ENCODE measurements around the gene ZNF541. TPM values are rescaled to one million over a fixed set of nuclear protein-coding genes. Genes with fewer than 3 reads are reported as not detected.
A peak's percentile ranks its signal among the peaks of the same experiment; 100 is the strongest.

Gene ZNF541
- total and polyA plus RNA-seq, 3 experiments from 2014 or later = 0.13 to 0.44 (median 0.18) TPM

- no peaks in the 10 kb centered on the region for H3K9me3 ChIP-seq (ENCODE audit: low read length)
- DNase-seq = no peak
- H3K27me3 Mint-ChIP-seq = no peaks in the 10 kb centered on the region
- peaks cover 47 to 64% (median 56%) of the 10 kb centered on the region in 3 donors for H3K4me1 Mint-ChIP-seq
- CTCF ChIA-PET = interaction anchor here (1.6 kb wide), 1 partner anchor 177 kb away, joined by 5 read pairs; no protein-coding TSS in a partner anchor
- no peak overlapping the region for H3K27ac ChIP-seq (ENCODE audit: low read depth, low read length)
- H3K9me3 Mint-ChIP-seq = no peaks in the 10 kb centered on the region
- peaks cover 22% of the 10 kb centered on the region for H3K4me1 ChIP-seq (ENCODE audit: insufficient read depth, low read length)
- peak overlapping the region; percentile 36 to 87 (median 48) for H3K27ac Mint-ChIP-seq
- peaks cover 0 to 42% (median 7%) of the 10 kb centered on the region in 3 donors for H3K36me3 Mint-ChIP-seq
- H3K27me3 ChIP-seq (ENCODE audit: insufficient read depth, low read length, poor library complexity, severe bottlenecking) = no peaks in the 10 kb centered on the region
- peak overlapping the region in 1 of 7 donors; percentile 24 for H3K4me3 Mint-ChIP-seq
- POLR2A ChIA-PET = interaction anchor here (0.6 kb wide), 2 partner anchors 150 to 1853 kb away, joined by 3 read pairs; no protein-coding TSS in a partner anchor
- no peak overlapping the region for H3K4me3 ChIP-seq (ENCODE audit: low read length)
- H3K36me3 ChIP-seq (ENCODE audit: insufficient read depth, low read length) = no peaks in the 10 kb centered on the region
Observed at GRCh38 chr19:47613165-47614020, 40.4 kb upstream of the ZNF541 start.

DNA sequence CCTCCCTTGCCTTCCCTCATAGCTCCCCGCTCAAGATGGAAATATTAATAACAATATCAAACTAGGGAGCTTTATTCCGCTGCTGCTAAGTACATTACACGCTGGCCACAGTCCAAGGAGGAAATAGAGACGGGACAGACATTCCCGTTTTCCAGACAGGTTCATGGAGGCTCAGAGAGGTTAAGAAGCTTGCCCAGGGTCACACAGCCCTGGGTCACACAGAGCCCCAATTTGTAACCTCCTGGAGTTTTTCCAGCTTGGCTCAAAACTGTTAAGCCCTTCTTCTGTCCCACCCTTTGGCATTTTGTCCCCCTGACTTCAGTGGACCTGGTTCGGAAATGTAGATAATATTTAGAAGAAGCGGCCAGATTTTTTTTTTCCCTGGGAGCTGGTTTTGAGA, 38.0 kb upstream of the ZNF541 start:
- Mint-ChIP-seq H3K36me3 (peaks cover 0 to 32% (median 7%) of the 10 kb centered on the region in 3 donors), H3K9me3 (no peaks in the 10 kb centered on the region), H3K27ac (peak overlapping the region; percentile 81 to 98 (median 87)), H3K27me3 (no peaks in the 10 kb centered on the region), H3K4me1 (peaks cover 39 to 60% (median 50%) of the 10 kb centered on the region in 3 donors), H3K4me3 (peak overlapping the region; percentile 80 to 90 (median 87))
- CTCF ChIA-PET = interaction anchor here (0.7 to 1.9 kb wide), 12 partner anchors 13 to 322 kb away, joined by 3 to 15 read pairs (median 4); partner anchors contain the start of genes EHD2, KPTN and NAPA
- Histone ChIP-seq H3K4me1 (ENCODE audit: insufficient read depth, low read length) (peaks cover 27% of the 10 kb centered on the region), H3K27ac (ENCODE audit: low read depth, low read length) (peak overlapping the region; percentile 43), H3K36me3 (ENCODE audit: insufficient read depth, low read length) (no peaks in the 10 kb centered on the region), H3K9me3 (ENCODE audit: low read length) (no peaks in the 10 kb centered on the region), H3K4me3 (ENCODE audit: low read length) (peak overlapping the region; percentile 16), H3K27me3 (ENCODE audit: insufficient read depth, low read length, poor library complexity, severe bottlenecking) (no peaks in the 10 kb centered on the region)
- DNase-seq = no peak
- POLR2A ChIA-PET = interaction anchor here (0.8 to 1.7 kb wide), 4 partner anchors 10 to 336 kb away, joined by 3 to 25 read pairs (median 8); partner anchors contain the start of genes INAFM1 and NAPA

DNA sequence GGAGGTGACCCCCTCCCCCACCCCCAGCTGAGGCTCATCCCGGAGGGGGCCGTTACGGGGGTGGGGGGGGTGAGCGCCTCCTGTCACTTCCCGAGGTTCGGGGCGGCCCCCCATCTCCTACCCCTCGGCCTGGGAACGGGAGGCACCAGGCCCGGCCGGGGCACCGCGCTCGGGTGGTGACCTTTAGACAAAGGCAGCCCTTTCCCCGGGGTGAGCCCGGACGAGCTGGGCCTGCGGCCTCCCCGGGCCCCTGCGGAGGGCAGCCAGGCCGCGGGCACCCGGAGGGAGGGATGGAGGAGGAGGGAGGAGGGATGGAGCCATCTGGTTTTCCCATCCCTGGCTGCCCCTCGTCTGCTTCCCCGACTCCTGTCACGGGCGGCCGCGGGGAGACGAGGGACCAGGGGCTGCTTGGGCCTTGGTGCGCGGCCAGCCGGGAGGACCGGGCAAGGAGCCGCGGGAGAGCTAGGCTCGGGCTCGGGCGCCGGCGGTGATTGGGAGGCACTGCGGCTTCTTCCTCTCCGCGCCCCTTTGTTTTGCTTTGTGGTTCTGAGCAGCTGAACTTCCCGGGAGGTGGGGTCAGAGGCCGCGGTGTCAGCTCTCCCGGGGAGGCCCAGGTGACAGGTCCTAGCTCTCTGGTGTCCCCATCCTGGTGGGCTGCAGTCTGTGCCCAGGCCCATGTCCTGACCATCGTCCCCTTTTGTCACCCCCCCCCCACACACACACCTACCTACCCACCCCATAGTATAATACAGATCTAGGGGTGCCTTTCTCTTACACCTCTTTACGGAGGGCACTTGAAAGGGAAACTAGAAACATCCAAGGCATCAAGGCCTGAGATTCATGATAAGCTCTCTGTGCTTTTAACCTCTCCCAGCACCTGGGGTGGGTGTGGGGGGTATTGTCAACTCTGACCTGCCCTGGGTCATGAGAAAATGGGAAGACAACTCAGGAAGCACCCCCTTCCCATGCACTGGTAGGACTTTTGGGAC, 37.3 kb upstream of the ZNF541 start:
- ChIA-PET CTCF (interaction anchor here (0.7 to 1.9 kb wide), 13 partner anchors 14 to 321 kb away, joined by 3 to 15 read pairs (median 4); partner anchors contain the start of genes EHD2, KPTN and NAPA), POLR2A (interaction anchor here (0.7 to 1.7 kb wide), 6 partner anchors 9 to 1010 kb away, joined by 3 to 25 read pairs (median 6); partner anchors contain the start of genes INAFM1 and NAPA)
- Mint-ChIP-seq H3K9me3 (no peaks in the 10 kb centered on the region), H3K4me1 (peaks cover 35 to 53% (median 43%) of the 10 kb centered on the region in 3 donors), H3K27ac (peak overlapping the region; percentile 81 to 98 (median 87)), H3K27me3 (no peaks in the 10 kb centered on the region), H3K36me3 (peaks cover 0 to 28% (median 4%) of the 10 kb centered on the region in 3 donors), H3K4me3 (peak overlapping the region; percentile 80 to 90 (median 87))
- DNase-seq = peak; percentile 32 to 68 (median 53)
- Histone ChIP-seq H3K4me1 (ENCODE audit: insufficient read depth, low read length) (peaks cover 27% of the 10 kb centered on the region), H3K36me3 (ENCODE audit: insufficient read depth, low read length) (no peaks in the 10 kb centered on the region), H3K4me3 (ENCODE audit: low read length) (peak overlapping the region; percentile 16), H3K27ac (ENCODE audit: low read depth, low read length) (peak overlapping the region; percentile 43), H3K27me3 (ENCODE audit: insufficient read depth, low read length, poor library complexity, severe bottlenecking) (no peaks in the 10 kb centered on the region), H3K9me3 (ENCODE audit: low read length) (no peaks in the 10 kb centered on the region)

GRCh38 chr19:47608969-47609905, 36.3 kb upstream of the ZNF541 start, which contains the start of gene BICRA:
TSS of gene BICRA (plus strand) at chr19:47609134. CDS start at chr19:47673575, 64,441 bp downstream.
- peak within 1 kb of the TSS; percentile 79 for H3K4me3 ChIP-seq (ENCODE audit: low read length)
- H3K36me3 ChIP-seq (ENCODE audit: insufficient read depth, low read length) = no peaks in the 10 kb centered on the region

GRCh38 chr19:47608074-47608918, 35.3 kb upstream of the ZNF541 start:
- CTCF ChIA-PET = interaction anchor here (1.4 to 2.4 kb wide), 3 partner anchors 93 to 172 kb away, joined by 3 to 8 read pairs (median 4); partner anchors contain the start of genes KPTN and NAPA
- Mint-ChIP-seq H3K4me3 (peak overlapping the region; percentile 74 to 92 (median 84)), H3K27ac (peak overlapping the region; percentile 72 to 90 (median 78)), H3K27me3 (no peaks in the 10 kb centered on the region), H3K36me3 (peaks cover 0 to 14% (median 0%) of the 10 kb centered on the region in 3 donors), H3K4me1 (peaks cover 25 to 35% (median 27%) of the 10 kb centered on the region in 3 donors), H3K9me3 (no peaks in the 10 kb centered on the region)
- H3K9me3 ChIP-seq (ENCODE audit: low read length) = no peaks in the 10 kb centered on the region
- H3K4me1 ChIP-seq (ENCODE audit: insufficient read depth, low read length) = peaks cover 23% of the 10 kb centered on the region
- H3K27ac ChIP-seq (ENCODE audit: low read depth, low read length) = peak overlapping the region; percentile 85
- POLR2A ChIA-PET = interaction anchor here (1.0 to 1.7 kb wide), 4 partner anchors 8 to 94 kb away, joined by 3 to 23 read pairs (median 4); partner anchors contain the start of gene NAPA
- no peaks in the 10 kb centered on the region for H3K27me3 ChIP-seq (ENCODE audit: insufficient read depth, low read length, poor library complexity, severe bottlenecking)
- no peaks in the 10 kb centered on the region for H3K36me3 ChIP-seq (ENCODE audit: insufficient read depth, low read length)
- peak; percentile 94 to 98 (median 96) for DNase-seq
- peak overlapping the region; percentile 79 for H3K4me3 ChIP-seq (ENCODE audit: low read length)

More at GRCh38 chr19:47608969-47609905, 36.3 kb upstream of the ZNF541 start, which contains the start of gene BICRA:
- no peaks in the 10 kb centered on the region for H3K27me3 Mint-ChIP-seq
- peak within 1 kb of the TSS; percentile 90 to 99 (median 95) for H3K27ac Mint-ChIP-seq
- peak within 1 kb of the TSS; percentile 92 to 98 (median 96) for H3K4me3 Mint-ChIP-seq
- H3K4me1 Mint-ChIP-seq = peaks cover 32 to 44% (median 36%) of the 10 kb centered on the region in 3 donors
- no peaks in the 10 kb centered on the region for H3K27me3 ChIP-seq (ENCODE audit: insufficient read depth, low read length, poor library complexity, severe bottlenecking)
- no peaks in the 10 kb centered on the region for H3K9me3 ChIP-seq (ENCODE audit: low read length)
- DNase-seq = peak; percentile 74 to 88 (median 77)
- H3K4me1 ChIP-seq (ENCODE audit: insufficient read depth, low read length) = peaks cover 27% of the 10 kb centered on the region
- peak within 1 kb of the TSS; percentile 85 for H3K27ac ChIP-seq (ENCODE audit: low read depth, low read length)
- ChIA-PET POLR2A (interaction anchor here (0.8 to 1.7 kb wide), 8 partner anchors 9 to 1009 kb away, joined by 3 to 25 read pairs (median 6); partner anchors contain the start of genes INAFM1 and NAPA), CTCF (interaction anchor here (1.3 to 2.4 kb wide), 6 partner anchors 90 to 173 kb away, joined by 4 to 15 read pairs (median 6); partner anchors contain the start of genes KPTN and NAPA)
- H3K9me3 Mint-ChIP-seq = no peaks in the 10 kb centered on the region
- peaks cover 0 to 22% (median 4%) of the 10 kb centered on the region in 3 donors for H3K36me3 Mint-ChIP-seq

GRCh38 chr19:47607564-47608073, 34.7 kb upstream of the ZNF541 start:
- Mint-ChIP-seq H3K4me3 (peak overlapping the region; percentile 74 to 92 (median 84)), H3K4me1 (peaks cover 21 to 29% (median 23%) of the 10 kb centered on the region in 3 donors), H3K36me3 (peaks cover 0 to 14% (median 0%) of the 10 kb centered on the region in 3 donors), H3K27ac (peak overlapping the region in 7 of 8 donors; percentile 74 to 90 (median 79)), H3K27me3 (no peaks in the 10 kb centered on the region), H3K9me3 (no peaks in the 10 kb centered on the region)
- Histone ChIP-seq H3K9me3 (ENCODE audit: low read length) (no peaks in the 10 kb centered on the region), H3K4me1 (ENCODE audit: insufficient read depth, low read length) (peaks cover 17% of the 10 kb centered on the region), H3K27ac (ENCODE audit: low read depth, low read length) (peak overlapping the region; percentile 85), H3K36me3 (ENCODE audit: insufficient read depth, low read length) (no peaks in the 10 kb centered on the region), H3K4me3 (ENCODE audit: low read length) (peak overlapping the region; percentile 79), H3K27me3 (ENCODE audit: insufficient read depth, low read length, poor library complexity, severe bottlenecking) (no peaks in the 10 kb centered on the region)
- CTCF ChIA-PET = interaction anchor here (1.4 to 2.4 kb wide), 3 partner anchors 92 to 171 kb away, joined by 3 to 8 read pairs (median 4); partner anchors contain the start of genes KPTN and NAPA
- POLR2A ChIA-PET = no interaction called here
- no peak for DNase-seq
